ENCODE results near the gene ROCK2.

The ROCK2 gene

DNA sequence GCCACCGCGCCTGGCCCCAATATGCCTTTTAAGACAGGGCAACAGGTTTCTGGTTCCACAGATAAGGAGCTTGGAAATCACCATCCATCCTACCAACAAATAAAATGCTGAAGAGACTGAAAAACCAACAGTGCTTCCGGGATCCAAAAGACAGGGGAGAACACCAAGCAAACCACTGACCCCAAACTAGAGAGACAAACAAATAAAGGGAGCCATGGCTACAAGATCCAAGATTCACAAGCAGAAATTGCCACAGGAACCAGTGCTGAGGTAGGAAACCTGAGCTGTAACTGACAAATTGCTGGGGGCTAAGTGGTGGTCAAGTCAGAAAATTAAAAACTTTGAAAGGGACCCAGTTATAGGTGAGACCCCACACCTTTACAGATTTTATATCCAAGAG, 76.5 kb downstream of the ROCK2 start:
- H3K36me3 ChIP-seq (ENCODE audit: control insufficient read depth in 2 of 2, insufficient read depth in 1 of 2, low read length in 2 of 2) = peaks cover 0 to 9% of the 10 kb centered on the region in 2 experiments; a peak in 1 of 3 replicates
- H3K4me3 ChIP-seq (ENCODE audit: low read depth, low read length) = no peak overlapping the region
- TF ChIP-seq ZNF157 (tag by site-specific recombination; IDR thresholded peaks at IDR 0.05) (no peak), ZNF114 (tag by site-specific recombination; IDR thresholded peaks at IDR 0.05) (no peak), WT1 (tag by site-specific recombination; IDR thresholded peaks at IDR 0.05) (no peak), ZBTB8A (tag by site-specific recombination; IDR thresholded peaks at IDR 0.05) (no peak), PRDM1 (tag by site-specific recombination; IDR thresholded peaks at IDR 0.05) (no peak), ZFP37 (tag by site-specific recombination; IDR thresholded peaks at IDR 0.05) (no peak), ZNF2 (tag by site-specific recombination; IDR thresholded peaks at IDR 0.05) (no peak), ZNF239 (tag by site-specific recombination; IDR thresholded peaks at IDR 0.05) (no peak)
- TF ChIP-seq, protein P1, sequence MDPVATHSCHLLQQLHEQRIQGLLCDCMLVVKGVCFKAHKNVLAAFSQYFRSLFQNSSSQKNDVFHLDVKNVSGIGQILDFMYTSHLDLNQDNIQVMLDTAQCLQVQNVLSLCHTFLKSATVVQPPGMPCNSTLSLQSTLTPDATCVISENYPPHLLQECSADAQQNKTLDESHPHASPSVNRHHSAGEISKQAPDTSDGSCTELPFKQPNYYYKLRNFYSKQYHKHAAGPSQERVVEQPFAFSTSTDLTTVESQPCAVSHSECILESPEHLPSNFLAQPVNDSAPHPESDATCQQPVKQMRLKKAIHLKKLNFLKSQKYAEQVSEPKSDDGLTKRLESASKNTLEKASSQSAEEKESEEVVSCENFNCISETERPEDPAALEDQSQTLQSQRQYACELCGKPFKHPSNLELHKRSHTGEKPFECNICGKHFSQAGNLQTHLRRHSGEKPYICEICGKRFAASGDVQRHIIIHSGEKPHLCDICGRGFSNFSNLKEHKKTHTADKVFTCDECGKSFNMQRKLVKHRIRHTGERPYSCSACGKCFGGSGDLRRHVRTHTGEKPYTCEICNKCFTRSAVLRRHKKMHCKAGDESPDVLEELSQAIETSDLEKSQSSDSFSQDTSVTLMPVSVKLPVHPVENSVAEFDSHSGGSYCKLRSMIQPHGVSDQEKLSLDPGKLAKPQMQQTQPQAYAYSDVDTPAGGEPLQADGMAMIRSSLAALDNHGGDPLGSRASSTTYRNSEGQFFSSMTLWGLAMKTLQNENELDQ (tag by site-specific recombination; IDR thresholded peaks at IDR 0.05; ENCODE audit: low read depth) = no peak
- TF ChIP-seq, protein P2, sequence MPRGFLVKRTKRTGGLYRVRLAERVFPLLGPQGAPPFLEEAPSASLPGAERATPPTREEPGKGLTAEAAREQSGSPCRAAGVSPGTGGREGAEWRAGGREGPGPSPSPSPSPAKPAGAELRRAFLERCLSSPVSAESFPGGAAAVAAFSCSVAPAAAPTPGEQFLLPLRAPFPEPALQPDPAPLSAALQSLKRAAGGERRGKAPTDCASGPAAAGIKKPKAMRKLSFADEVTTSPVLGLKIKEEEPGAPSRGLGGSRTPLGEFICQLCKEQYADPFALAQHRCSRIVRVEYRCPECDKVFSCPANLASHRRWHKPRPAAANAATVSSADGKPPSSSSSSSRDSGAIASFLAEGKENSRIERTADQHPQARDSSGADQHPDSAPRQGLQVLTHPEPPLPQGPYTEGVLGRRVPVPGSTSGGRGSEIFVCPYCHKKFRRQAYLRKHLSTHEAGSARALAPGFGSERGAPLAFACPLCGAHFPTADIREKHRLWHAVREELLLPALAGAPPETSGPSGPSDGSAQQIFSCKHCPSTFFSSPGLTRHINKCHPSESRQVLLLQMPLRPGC (tag by site-specific recombination; IDR thresholded peaks at IDR 0.05) = no peak
- CTCF ChIA-PET = no interaction called here
- no peaks in the 10 kb centered on the region for H3K4me1 ChIP-seq (ENCODE audit: control insufficient read depth, insufficient read depth, low read length)
- POLR2A ChIA-PET = no interaction called here
- H3K27ac ChIP-seq (ENCODE audit: extremely low read depth, low read depth, low read length) = no peak overlapping the region
- H3K9me3 ChIP-seq (ENCODE audit: control insufficient read depth, insufficient read depth, low read depth, low read length) = no peaks in the 10 kb centered on the region

DNA sequence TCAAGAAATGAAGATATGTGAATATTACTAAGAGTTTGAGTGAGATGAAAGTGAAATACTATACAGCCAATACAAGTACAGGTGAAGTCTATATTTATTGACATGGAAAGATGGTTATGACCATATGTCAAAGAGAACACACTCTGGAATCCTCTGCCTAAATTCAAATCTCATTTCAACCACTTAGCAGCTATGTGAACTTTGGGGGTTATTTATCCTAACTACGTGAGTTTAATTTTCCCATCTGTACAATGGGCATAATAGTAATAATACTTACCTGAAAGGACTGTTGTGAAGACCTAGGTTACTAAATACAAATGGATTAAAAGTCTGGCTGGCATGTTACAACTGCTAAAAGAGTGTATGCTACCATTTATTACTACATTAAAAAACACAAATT, 79.6 kb downstream of the ROCK2 start:
- Histone ChIP-seq H3K36me3 (ENCODE audit: control insufficient read depth in 2 of 2, insufficient read depth in 1 of 2, low read length in 2 of 2) (no peaks in the 10 kb centered on the region; a peak in 1 of 3 replicates), H3K27ac (ENCODE audit: extremely low read depth, low read depth, low read length) (no peak overlapping the region), H3K4me3 (ENCODE audit: low read depth, low read length) (no peak overlapping the region), H3K4me1 (ENCODE audit: control insufficient read depth, insufficient read depth, low read length) (no peaks in the 10 kb centered on the region), H3K9me3 (ENCODE audit: control insufficient read depth, insufficient read depth, low read depth, low read length) (no peaks in the 10 kb centered on the region)
- no peak for TF ChIP-seq ZNF274 (IDR thresholded peaks at IDR 0.05; ENCODE audit: low read length)
- no peak for TF ChIP-seq ZNF274 (tag by site-specific recombination; IDR thresholded peaks at IDR 0.05; ENCODE audit: borderline replicate concordance)
- TF ChIP-seq ZNF555 (tag by site-specific recombination; conservative IDR thresholded peaks at IDR 0.05) = no peak
- TF ChIP-seq ZNF37A (tag by site-specific recombination; IDR thresholded peaks at IDR 0.05) = no peak
- TF ChIP-seq ZNF530 (tag by site-specific recombination; IDR thresholded peaks at IDR 0.05; ENCODE audit: low read depth) = no peak
- TF ChIP-seq ZNF791 (tag by site-specific recombination; IDR thresholded peaks at IDR 0.05) = no peak
- TF ChIP-seq YY1 (tag by site-specific recombination; IDR thresholded peaks at IDR 0.05) = no peak
- TF ChIP-seq ZBTB21 (tag by site-specific recombination; IDR thresholded peaks at IDR 0.05) = no peak
- TF ChIP-seq ZNF701 (tag by site-specific recombination; IDR thresholded peaks at IDR 0.05) = no peak
- no peak for TF ChIP-seq GLIS1 (tag by site-specific recombination; IDR thresholded peaks at IDR 0.05)
- TF ChIP-seq ZSCAN4 (tag by site-specific recombination; IDR thresholded peaks at IDR 0.05) = no peak
- no peak for TF ChIP-seq ZNF513 (tag by site-specific recombination; IDR thresholded peaks at IDR 0.05)
- no peak for TF ChIP-seq KLF8 (tag by site-specific recombination; IDR thresholded peaks at IDR 0.05)
- no peak for TF ChIP-seq IKZF3 (tag by site-specific recombination; IDR thresholded peaks at IDR 0.05)
- no peak for TF ChIP-seq ZNF157 (tag by site-specific recombination; IDR thresholded peaks at IDR 0.05)
- TF ChIP-seq, protein P3, sequence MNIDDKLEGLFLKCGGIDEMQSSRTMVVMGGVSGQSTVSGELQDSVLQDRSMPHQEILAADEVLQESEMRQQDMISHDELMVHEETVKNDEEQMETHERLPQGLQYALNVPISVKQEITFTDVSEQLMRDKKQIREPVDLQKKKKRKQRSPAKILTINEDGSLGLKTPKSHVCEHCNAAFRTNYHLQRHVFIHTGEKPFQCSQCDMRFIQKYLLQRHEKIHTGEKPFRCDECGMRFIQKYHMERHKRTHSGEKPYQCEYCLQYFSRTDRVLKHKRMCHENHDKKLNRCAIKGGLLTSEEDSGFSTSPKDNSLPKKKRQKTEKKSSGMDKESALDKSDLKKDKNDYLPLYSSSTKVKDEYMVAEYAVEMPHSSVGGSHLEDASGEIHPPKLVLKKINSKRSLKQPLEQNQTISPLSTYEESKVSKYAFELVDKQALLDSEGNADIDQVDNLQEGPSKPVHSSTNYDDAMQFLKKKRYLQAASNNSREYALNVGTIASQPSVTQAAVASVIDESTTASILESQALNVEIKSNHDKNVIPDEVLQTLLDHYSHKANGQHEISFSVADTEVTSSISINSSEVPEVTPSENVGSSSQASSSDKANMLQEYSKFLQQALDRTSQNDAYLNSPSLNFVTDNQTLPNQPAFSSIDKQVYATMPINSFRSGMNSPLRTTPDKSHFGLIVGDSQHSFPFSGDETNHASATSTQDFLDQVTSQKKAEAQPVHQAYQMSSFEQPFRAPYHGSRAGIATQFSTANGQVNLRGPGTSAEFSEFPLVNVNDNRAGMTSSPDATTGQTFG (tag by site-specific recombination; IDR thresholded peaks at IDR 0.05; ENCODE audit: borderline replicate concordance) = no peak
- ChIA-PET POLR2A (no interaction called here), CTCF (no interaction called here)

All from HEK293 (cell line).